Left renal pelvis (tissue), 4 donors: ENCODE data around the gene SLC27A1. TPM values are rescaled to one million over a fixed set of nuclear protein-coding genes. Genes with fewer than 3 reads are reported as not detected.
A peak's percentile ranks its signal among the peaks of the same experiment; 100 is the strongest.
"Not testable (repeated sequence)": the region's sequence is repeated elsewhere in the genome, so short reads cannot be mapped to it uniquely, and the experiment has no call there.

Experiments used
- DNase-seq, 4 donors: peaks; one replicate each; pipeline ENCODE4 v3.0.0-alpha.2; 2013; ENCODE audit warnings: low read depth in 4 of 4, low spot score in 3 of 4
- polyA plus RNA-seq, 4 donors: library from polyadenylated mRNA; unstranded; fragments of 120-200 nt; gene quantifications; one replicate each; pipeline ENCODE4 v1.2.1, GENCODE V29; 2013; ENCODE audit not compliant: insufficient read length in 4 of 4

SLC27A1 gene
- polyA plus RNA-seq, 4 donors = 11.0 to 22.6 (median 14.5) TPM

DNA sequence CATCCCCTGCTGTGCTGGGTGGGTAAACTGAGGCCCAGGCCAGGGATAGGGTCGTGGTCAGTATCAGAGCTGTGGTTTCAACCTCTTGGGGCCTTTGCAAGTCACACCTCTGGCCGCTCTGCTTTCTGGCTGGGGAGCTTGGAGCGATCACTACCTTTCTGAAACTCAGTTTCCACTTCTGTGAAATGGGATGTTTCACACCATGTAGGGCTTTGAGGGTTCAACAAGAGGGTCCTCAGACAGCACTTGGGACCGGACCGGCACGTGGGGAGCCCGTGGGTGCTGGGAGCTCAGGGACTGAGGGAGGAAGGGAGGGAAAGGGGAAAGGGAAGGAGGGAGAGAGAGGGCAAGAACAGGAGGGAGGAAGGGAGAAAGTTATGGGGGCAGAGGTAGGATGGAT lies 62.2 kb downstream of the SLC27A1 start:
- no peak for DNase-seq

DNA sequence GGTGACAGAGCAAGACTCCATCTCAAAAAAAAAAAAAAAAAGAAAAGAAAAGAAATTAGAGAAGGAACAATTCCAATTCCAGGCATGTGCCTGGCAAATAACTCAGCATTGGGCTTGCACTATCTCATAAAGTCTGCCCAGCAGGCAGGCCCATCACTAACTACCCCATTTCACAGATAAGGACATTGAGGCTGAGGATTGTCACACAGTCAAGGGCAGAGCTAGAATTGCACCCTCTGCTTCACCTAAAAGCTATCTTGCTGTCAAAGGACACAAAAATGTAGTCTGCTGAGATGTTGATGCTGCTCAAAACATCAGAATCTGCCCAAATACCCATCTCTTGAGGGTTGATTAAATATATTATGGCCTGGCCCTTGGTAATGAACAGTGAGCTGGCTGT lies 64.4 kb downstream of the SLC27A1 start:
- DNase-seq = no peak

DNA sequence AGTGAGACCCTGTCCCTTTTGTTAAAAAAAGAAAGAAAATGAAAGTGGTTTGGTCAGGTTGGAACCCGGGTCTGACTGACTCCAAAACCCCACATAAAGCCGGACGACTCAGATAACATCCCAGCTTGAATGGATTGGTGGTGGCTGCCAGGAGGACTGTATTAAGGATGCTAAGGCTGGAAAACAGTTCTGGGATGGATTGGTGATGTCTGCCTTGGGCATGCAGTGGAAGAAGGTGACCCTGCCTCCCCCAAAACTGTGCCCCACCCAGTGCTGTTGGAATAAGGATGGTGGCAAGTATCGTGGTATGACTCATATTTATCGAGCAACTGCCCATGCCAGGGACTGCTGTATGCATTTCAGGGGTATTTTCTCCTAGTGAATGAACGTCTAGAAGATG lies 66.6 kb downstream of the SLC27A1 start:
- DNase-seq = no peak

DNA sequence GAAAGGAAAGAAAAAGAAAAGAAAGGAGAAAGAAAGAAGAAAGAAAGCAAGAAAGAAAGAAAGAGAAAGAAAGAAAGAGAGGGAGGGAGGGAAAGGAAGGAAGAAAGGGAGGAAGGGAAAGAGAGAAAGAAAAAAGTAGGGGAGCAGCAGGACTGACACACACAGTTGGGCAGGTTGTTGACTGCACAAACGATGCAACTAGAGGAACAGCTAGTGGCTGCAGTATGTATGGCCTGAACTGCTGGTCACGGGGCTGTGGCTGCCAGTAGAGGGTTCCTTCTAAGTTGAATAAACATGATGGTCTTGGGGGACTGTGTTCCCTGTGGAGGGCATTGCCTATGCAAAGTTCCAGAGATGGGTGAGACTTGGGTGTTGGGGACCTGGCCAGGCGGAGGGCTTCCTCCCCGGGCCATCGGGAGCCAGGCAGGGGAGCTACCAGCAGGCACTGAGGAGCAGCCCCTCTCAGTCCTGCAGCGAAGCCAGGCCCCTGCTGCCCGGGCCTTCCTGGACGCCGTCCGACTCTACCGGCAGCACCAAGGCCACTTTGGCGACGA lies 68.4 kb downstream of the SLC27A1 start:
- DNase-seq = no peak

DNA sequence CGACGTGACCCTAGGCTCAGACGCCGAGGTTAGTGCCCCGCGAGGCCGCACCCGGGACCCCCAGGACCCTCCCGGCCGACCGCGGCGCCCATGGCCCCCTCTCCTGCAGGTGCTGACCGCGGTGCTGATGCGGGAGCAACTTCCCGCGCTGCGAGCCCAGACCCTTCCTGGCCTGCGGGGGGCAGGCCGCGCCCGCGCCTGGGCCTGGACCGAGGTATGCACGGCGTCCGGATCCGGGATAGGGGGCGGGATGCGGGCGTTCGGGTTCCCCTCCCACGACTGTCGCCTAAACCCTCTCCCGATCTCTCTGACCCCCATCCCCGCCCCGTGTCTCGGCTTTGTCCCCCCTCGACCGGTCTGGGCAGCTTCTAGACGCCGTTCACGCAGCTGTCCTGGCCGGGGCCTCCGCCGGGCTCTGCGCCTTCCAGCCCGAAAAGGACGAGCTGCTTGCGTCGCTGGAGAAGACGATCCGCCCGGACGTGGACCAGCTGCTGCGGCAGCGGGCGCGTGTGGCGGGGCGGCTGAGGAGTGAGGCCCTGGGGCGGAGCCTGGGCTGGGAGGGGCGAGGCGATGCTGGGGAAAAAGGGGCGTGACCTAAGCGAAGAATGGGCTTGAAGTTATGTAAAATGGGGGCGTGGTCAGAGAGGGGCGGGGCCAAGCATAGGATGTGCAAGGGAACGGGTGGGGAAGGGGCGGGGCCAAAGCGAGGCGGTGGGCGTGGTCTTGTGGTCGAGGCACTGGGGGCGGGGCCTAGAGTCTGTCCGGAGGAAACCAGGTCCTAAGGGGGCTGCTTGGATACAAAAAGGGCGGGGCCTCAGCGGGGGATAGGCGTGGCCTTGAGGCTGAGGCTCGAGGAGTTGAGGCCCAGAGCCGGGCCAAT lies 69.2 kb downstream of the SLC27A1 start:
- DNase-seq = peak in 2 of 4 donors; percentile 74 to 77

DNA sequence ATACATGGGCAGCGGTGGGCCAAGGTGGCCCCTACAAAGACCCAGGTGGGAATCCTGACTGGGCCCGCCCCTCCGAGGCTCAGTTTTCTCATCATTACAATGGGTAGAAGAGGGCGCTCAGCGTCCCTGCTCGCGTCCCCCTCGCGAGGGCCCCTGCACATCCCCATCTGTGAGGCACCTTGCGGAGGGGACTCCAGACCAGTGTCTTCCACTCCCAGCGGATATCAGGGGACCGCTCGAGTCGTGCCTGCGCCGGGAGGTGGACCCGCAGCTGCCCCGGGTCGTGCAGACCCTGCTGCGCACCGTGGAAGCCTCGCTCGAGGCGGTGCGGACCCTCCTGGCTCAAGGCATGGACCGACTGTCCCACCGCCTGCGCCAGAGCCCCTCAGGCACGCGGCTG lies 69.8 kb downstream of the SLC27A1 start:
- no peak for DNase-seq

DNA sequence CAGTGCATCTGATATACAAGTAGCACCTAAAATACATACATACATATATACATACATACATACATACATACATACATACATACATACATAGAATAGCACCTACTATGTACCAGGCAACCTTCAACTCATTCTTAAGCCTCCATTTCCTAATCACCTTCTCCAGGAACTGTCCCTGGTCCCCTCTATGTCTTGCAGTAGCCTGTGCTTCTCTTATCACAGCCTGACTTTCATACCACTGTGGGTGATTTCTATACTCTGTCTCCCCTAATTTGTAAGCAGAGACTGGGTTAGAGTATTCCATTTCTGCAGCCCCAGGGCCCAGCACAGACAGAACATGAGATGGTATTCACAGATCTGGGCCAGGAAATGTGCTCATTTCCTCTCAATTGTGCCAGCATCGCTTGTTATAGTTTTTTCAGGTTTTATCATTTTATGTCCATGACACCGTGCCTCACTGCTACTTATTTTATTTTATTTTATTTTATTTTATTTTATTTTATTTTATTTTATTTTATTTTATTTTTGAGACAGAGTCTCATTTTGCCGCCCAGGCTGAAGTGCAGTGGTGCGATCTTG lies 70.9 kb downstream of the SLC27A1 start:
- no peak for DNase-seq

DNA sequence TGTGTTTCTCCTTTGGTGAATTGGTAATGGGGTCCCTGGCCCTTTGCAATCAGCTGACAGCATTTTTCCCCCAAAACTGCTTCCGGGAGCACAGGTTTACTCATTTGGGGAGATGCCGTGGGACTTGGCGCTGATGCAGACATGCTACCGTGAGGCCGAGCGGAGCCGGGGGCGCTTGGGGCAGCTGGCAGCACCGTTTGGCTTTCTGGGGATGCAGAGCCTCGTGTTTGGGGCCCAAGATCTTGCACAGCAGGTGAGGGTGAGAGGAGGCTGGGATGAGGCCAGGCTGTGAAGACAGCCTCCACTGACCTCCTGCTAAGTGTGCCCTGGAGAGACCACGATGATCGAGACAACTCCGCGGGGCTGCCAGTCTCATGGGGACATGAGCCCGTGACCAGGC lies 71.7 kb downstream of the SLC27A1 start:
- DNase-seq = no peak

DNA sequence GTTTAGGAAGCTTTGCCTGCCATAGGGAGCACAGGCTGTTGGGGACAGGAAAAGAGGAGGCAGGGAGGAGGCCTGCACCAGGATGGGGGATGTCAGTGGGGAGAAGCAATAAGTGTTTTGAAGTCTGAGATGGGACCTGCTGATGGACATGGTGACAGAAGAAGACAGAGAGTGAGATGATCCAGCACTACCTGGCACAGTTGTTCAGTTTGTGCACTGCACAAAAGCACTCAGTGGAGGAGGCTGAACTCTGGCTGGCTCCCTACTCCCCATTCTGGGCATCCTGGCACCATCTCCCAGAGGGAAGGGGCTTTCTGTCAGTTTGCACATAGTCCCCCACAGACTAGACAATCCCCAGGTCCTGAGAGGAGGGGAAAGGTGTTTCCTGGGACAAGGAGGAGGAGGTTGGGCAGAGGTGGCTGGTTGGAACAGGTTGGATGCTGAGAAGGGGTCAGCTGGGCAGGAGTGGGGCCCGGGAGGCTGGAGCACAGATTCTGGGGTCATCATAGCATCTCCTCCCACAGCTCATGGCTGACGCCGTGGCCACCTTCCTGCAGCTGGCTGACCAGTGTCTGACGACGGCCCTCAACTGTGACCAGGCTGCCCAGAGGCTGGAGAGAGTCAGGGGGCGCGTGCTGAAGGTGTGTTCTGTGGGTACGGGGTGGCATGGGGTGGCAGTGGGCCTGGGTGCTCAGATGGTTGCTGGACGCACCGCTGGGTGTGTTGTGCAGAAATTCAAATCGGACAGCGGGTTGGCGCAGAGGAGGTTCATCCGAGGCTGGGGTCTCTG lies 72.7 kb downstream of the SLC27A1 start:
- DNase-seq = no peak

DNA sequence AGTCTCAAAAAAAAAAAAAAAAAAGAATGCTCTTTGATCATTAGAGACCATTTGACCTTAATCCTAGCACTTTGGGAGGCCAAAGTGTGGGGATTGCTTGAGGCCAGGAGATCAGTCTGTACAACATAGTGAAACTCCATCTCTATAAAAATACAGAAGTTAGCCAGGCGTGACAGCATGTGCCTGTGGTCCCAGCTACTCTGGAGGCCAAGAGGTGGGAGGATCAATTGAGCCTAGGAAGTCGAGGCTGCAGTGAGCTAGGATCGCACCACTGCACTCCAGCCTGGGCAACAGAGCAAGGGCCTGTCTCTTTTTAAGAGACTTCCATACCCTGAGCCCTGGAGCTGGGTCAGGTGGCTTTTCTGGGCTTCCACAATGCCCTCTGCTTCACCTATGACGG lies 73.7 kb downstream of the SLC27A1 start:
- no peak for DNase-seq

DNA sequence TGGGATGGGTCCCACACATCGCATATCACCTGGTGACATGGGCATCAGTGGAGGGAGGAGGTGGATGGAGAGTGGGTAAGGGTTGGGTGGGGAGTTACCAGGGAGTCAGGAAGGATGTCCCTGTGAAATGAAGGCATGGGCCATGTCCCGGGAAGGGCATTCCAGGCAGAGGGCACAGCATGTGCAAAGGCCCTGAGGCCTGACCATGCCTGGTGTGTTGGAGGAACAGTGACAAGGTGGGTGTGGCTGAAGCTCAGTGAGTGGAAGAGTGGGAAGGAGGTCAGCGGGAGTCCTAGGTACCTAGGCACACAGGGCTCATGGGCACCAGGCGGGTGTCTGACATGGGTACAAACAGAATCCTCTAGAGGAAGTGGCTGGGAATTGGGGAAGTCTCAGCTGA lies 74.1 kb downstream of the SLC27A1 start:
- DNase-seq = no peak

DNA sequence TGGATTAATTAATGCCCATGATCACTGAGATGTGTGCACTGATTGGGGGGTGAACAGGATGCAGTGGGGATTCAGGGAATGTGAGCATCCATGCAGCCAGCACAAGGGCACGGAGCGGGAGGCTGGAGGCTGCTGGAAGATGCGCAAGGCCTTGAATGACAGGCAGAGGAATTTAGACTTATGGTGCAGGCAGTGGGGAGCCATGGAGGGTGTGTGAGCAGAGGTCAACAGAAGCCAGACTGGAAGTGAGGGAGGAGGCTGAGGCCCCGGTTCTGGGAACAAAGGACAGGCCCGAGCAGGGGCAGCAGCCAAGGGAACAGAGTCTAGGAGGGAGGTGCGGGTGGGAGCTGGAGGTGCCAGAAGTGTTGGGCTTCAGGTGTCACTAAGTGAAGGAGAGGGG lies 77.8 kb downstream of the SLC27A1 start:
- DNase-seq = no peak

DNA sequence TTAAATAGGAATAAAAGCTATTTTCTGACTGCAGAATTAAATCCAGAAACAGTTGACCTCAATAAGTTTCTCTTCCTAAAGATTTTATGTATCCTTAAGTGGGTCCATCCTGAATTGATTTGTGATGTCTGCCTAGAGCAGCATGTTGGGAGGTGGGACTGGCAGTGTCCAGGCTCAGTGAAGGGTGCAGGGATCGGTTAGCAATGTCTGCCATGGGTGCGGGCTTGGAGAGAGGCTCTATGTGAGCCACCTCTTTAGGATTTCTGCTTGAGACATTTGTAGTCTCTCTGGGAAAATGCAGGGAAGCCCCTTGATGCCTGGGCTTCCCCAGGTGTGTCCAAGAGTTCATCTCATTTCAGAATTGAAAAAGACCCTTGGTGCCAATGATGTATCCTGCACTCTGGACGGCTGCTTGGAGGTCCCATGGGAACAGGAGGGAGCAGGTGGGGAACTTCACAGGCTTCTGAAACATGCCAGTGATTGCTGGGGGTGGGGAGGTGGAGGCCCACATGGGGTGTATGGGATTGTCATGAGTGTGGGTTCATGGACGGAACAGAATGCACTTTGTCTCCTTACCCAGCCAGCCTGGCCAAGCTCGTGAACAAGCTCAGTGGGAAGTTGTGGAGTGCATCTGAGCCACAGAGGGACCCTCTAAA lies 78.9 kb downstream of the SLC27A1 start:
- no peak for DNase-seq

DNA sequence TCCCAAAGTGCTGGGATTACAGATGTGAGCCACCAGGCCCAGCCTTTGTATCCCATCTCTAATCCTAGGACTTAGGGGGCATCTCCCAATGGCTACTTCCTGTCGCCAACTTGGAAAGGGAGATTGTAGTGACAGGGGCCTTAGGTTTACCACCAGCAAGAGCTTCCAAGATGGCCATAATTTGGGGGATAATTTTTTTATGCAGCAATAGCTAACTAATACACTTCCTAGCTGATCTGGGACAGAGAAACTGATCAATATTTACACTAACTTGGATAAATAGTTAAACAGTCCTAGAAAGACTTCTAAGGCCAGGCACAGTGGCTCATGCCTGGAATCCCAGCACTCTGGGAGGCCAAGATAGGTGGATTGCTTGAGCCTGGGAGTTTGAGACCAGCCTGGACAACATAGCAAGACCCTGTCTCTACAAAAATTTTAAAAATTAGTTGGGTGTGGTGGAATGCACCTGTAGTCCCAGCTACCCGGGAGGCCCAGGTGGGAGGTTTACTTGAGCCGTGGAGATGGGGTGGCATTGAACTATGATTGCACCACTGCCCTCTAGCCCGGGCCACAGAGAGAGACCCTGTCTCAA lies 79.8 kb downstream of the SLC27A1 start:
- DNase-seq = no peak

DNA sequence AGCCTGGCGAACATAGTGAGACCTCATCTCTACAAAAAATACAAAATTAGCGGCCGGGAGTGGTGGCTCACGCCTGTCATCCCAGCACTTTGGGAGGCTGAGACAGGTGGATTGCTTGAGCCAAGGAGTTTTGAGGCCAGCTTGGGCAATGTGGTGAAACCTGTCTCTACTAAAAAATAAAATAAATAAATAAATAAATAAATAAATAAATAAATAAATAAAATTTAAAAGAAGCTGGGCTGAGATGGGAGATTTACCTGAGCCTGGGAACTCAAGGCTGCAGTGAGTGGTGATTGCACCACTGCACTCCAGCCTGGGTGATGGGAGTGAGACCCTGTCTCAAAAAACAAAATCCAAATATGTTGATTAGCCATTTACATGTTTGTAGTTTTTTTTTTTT lies 82.4 kb downstream of the SLC27A1 start:
- not testable (repeated sequence) for DNase-seq

DNA sequence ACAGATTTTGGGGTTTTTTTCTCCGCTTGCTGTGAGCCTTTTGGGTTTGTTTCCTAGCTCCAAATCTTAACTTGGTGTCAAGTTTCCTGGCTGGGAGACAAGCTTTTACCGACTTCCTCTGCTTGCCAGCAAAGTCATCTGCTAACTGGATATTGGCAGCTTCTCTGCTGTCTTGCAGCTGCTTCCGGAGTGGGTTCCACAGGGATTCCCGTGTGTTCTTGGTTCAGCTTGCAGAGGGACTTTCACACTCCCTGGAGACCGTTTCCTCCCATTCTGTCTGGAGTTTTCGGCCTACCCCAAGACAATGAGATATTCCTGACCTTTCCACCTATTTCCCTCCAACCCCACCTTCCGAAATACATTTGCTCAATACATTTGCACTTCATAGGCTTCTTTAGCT lies 82.9 kb downstream of the SLC27A1 start:
- DNase-seq = peak in 1 of 4 donors; percentile 24

DNA sequence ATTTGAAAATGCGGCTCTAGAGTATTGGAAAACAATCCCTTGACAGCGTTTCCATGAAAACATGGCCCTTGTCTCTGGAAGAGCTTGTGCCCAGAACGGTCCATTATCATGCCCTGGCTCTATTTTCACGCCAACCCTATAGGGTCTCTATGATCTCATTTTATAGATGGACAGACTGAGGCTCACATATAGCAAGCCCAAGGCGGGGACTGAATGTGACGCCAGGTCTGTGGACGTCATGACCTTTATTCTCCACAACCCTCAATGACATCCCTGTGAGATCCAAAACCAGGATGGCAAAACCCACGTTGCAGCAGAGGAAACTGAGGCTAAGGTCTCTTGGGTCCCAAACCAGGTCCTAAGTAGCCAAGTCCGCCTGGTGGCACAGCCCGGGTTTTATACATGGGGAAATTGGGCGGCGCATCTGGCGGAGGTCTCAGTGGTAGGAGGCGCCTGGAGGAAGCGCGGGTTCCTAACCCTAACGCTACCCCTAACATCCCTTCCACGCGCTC lies 84.7 kb downstream of the SLC27A1 start:
- DNase-seq = no peak

DNA sequence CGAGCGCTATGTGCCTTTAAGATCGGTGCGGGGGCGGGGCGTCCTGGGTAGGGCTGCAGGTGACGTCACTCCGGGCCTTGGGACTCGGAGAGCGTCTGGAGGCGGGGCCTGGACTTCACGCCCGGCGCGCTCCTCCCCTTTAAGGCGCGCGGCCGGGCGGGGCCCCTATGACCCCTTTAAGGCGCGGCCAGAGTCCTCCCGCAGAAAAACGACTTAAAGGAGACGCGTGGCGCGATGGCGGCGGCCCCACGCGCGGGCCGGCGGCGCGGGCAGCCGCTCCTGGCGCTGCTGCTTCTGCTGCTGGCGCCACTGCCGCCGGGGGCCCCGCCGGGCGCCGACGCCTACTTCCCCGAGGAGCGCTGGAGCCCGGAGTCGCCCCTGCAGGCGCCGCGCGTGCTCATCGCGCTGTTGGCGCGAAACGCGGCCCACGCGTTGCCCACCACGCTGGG lies 85.2 kb downstream of the SLC27A1 start, which contains the start of gene COLGALT1:
Gene COLGALT1, plus strand, starts transcription at position 170 of the 449 bp plus-strand sequence. Its CDS starts 65 bp downstream, at position 235.
- DNase-seq = peak; percentile 86 to 93 (median 93)
